Activated B cell treated with CpG ODN at 0.5 μM for 24 hours (primary cell): Measurements from ENCODE around the gene CORO1A. TPM values are rescaled to one million over a fixed set of nuclear protein-coding genes. Genes with fewer than 3 reads are reported as not detected.
"Not testable (repeated sequence)": the region's sequence is repeated elsewhere in the genome, so short reads cannot be mapped to it uniquely, and the experiment has no call there.

Source experiments
- ATAC-seq: fragments of 200-7000 bp; cut with Tn5 transposase; one replicate; pipeline ENCODE4 v1.10.0; 2021; ENCODE audit warnings: low read depth, mild to moderate bottlenecking, moderate library complexity
- CTCF ChIA-PET: fragments of 350-600 bp; sonication (Branson Sonifier 250); formaldehyde crosslinking; loops from one replicate; lab custom pipeline; 2021; ENCODE audit warnings: antibody characterized with exemption; lab: Charles Lee
- POLR2A ChIA-PET: fragments of 350-600 bp; sonication (Branson Sonifier 250); formaldehyde crosslinking; loops from one replicate; lab custom pipeline; 2021; ENCODE audit warnings: antibody characterized with exemption; lab: Charles Lee
- DNase-seq: peaks from one replicate; pipeline ENCODE4 v3.0.0; 2022
- H3K27ac Mint-ChIP-seq: one replicate; pipeline ENCODE4 v1.8.0; 2020; ENCODE audit warnings: mixed read lengths
- H3K27me3 Mint-ChIP-seq: one replicate; pipeline ENCODE4 v1.8.0; 2021; ENCODE audit warnings: mixed read lengths
- H3K36me3 Mint-ChIP-seq: one replicate; pipeline ENCODE4 v1.8.0; 2021; ENCODE audit warnings: low read depth, mixed read lengths
- H3K4me1 Mint-ChIP-seq: one replicate; pipeline ENCODE4 v1.8.0; 2021; ENCODE audit warnings: mixed read lengths
- H3K4me3 Mint-ChIP-seq: one replicate; pipeline ENCODE4 v1.8.0; 2020; ENCODE audit warnings: mild to moderate bottlenecking, mixed read lengths
- H3K9me3 Mint-ChIP-seq: one replicate; pipeline ENCODE4 v1.8.0; 2020; ENCODE audit warnings: mixed read lengths
- intact Hi-C: fragments of 100-400 bp; cut with micrococcal nuclease; formaldehyde crosslinking; loops from one replicate; pipeline ENCODE4 v1.15.1; 2024
- total RNA-seq: library from RNA; stranded (reverse); gene quantifications from 2 replicates; pipeline ENCODE4 v1.2.3, GENCODE V29; 2022
- TF ChIP-seq, protein P1 (sequence below): fragments of 200-600 bp; IDR thresholded peaks from one replicate; pipeline ENCODE4 v1.8.0; 2022; ENCODE audit warnings: antibody characterized with exemption, mild to moderate bottlenecking

The CORO1A gene
- total RNA-seq, 1 donor from 2014 or later: 1,030 TPM

DNA sequence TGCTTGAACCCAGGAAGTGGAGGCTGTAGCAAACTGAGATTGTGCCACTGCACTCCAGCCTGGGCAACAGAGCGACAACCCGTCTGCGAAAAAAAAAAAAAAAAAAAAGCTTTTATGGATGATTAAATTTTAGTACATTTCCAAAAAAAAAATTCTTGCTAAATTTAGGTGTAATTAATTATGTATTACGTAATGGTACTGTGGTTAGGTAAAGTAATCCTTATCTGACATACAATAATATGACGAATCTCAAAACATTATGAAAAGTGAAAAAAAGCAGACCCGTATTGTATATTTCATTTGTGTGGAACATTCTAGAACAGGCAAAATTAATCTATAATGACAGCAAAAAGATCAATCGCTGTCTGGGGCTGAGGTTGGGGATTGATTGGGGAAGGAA is 10.3 kb upstream of the CORO1A start:
- POLR2A ChIA-PET: no interaction called here

GRCh38 chr16:30176876-30177275 is 6.5 kb upstream of the CORO1A start:
- H3K4me3 Mint-ChIP-seq, H3K36me3 Mint-ChIP-seq, ATAC-seq, H3K27me3 Mint-ChIP-seq, H3K27ac Mint-ChIP-seq, DNase-seq, H3K9me3 Mint-ChIP-seq, H3K4me1 Mint-ChIP-seq, intact Hi-C loops: not testable (repeated sequence)
- ChIA-PET POLR2A (interaction anchor here (0.5 to 0.7 kb wide), 3 partner anchors 66 to 102 kb away, joined by 3 to 12 read pairs (median 7); no protein-coding TSS in a partner anchor), CTCF (interaction anchor here (0.7 kb wide), 1 partner anchor 60 kb away, joined by 4 read pairs; no protein-coding TSS in a partner anchor)

More for the DNA sequence above, 10.3 kb upstream of the CORO1A start:
- Mint-ChIP-seq H3K4me3 (no peak overlapping the region), H3K4me1 (no peaks in the 10 kb centered on the region), H3K36me3 (no peaks in the 10 kb centered on the region), H3K27me3 (no peaks in the 10 kb centered on the region), H3K27ac (no peak overlapping the region), H3K9me3 (no peaks in the 10 kb centered on the region)
- intact Hi-C loops: no loop called here
- DNase-seq (no peak), ATAC-seq (no peak)
- TF ChIP-seq, protein P1, sequence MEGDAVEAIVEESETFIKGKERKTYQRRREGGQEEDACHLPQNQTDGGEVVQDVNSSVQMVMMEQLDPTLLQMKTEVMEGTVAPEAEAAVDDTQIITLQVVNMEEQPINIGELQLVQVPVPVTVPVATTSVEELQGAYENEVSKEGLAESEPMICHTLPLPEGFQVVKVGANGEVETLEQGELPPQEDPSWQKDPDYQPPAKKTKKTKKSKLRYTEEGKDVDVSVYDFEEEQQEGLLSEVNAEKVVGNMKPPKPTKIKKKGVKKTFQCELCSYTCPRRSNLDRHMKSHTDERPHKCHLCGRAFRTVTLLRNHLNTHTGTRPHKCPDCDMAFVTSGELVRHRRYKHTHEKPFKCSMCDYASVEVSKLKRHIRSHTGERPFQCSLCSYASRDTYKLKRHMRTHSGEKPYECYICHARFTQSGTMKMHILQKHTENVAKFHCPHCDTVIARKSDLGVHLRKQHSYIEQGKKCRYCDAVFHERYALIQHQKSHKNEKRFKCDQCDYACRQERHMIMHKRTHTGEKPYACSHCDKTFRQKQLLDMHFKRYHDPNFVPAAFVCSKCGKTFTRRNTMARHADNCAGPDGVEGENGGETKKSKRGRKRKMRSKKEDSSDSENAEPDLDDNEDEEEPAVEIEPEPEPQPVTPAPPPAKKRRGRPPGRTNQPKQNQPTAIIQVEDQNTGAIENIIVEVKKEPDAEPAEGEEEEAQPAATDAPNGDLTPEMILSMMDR: no peak
- CTCF ChIA-PET: no interaction called here

DNA sequence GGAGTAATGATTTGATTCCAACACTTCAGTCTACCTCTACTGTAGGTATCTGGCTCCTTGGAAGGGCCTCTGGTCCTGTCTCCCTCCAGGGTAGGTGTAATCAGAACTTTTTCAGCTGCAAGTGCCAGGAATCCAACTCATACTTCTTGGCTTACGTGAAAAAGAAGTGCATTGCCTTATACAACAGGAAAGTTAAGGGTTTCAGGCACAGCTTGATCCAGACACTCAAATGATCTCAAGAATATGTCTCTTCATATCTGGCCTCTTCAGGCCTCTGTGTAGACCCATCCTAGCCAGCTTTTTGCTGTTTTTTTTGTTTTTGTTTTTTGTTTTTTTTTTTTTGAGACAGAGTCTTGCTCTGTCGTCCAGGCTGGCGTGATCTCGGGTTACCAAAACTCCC is 4.2 kb upstream of the CORO1A start:
- DNase-seq: no peak
- H3K4me1 Mint-ChIP-seq: peaks cover 9% of the 10 kb centered on the region
- H3K9me3 Mint-ChIP-seq: no peaks in the 10 kb centered on the region
- TF ChIP-seq, protein P1: no peak
- no peak overlapping the region for H3K4me3 Mint-ChIP-seq
- H3K36me3 Mint-ChIP-seq: peaks cover 5% of the 10 kb centered on the region
- ChIA-PET CTCF (no interaction called here), POLR2A (no interaction called here)
- intact Hi-C loops: no loop called here
- no peaks in the 10 kb centered on the region for H3K27me3 Mint-ChIP-seq
- no peak overlapping the region for H3K27ac Mint-ChIP-seq
- no peak for ATAC-seq

- CTCF ChIA-PET: no interaction called here
- POLR2A ChIA-PET: interaction anchor here (0.6 to 0.7 kb wide), 3 partner anchors 15 to 43 kb away, joined by 3 to 8 read pairs (median 7); no protein-coding TSS in a partner anchor
- H3K9me3 Mint-ChIP-seq: no peaks in the 10 kb centered on the region
- H3K27ac Mint-ChIP-seq: no peak overlapping the region
- no peaks in the 10 kb centered on the region for H3K27me3 Mint-ChIP-seq
- TF ChIP-seq, protein P1: no peak
- intact Hi-C loops: no loop called here
- no peak overlapping the region for H3K4me3 Mint-ChIP-seq
- no peak for DNase-seq
- ATAC-seq: no peak
- peaks cover 16% of the 10 kb centered on the region for H3K4me1 Mint-ChIP-seq
- H3K36me3 Mint-ChIP-seq: peaks cover 12% of the 10 kb centered on the region
Observed at GRCh38 chr16:30179931-30180330, 3.5 kb upstream of the CORO1A start.

DNA sequence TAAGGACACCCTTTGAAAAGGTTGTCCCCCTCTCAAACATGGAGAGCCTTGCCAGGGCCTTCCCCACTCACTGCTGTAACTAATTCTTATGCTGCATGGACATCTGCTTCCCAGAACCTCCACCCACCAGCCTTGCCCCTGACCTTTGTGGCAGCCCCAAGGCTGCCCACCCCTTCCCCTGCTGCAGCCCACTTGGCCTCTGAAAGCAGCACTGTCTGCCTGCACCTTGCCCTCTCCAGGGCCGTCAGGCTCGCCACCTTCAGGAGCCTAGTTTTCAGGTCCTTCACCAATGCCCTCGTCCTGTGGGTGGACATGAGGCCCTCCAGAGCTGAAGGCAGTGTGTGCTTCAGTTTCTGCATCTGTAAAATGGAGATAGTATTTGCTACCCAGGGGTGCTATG is 2.7 kb upstream of the CORO1A start:
- TF ChIP-seq, protein P1: no peak
- Mint-ChIP-seq H3K27ac (no peak overlapping the region), H3K9me3 (no peaks in the 10 kb centered on the region), H3K27me3 (no peaks in the 10 kb centered on the region), H3K36me3 (peaks cover 15% of the 10 kb centered on the region), H3K4me1 (peaks cover 19% of the 10 kb centered on the region), H3K4me3 (no peak overlapping the region)
- no peak for ATAC-seq
- DNase-seq: no peak
- ChIA-PET POLR2A (interaction anchor here (0.6 to 0.7 kb wide), 4 partner anchors 16 to 150 kb away, joined by 3 to 8 read pairs (median 6); partner anchors contain the start of gene TLCD3B), CTCF (no interaction called here)
- intact Hi-C loops: no loop called here
